Measurements from ENCODE around the gene LIN54. TPM values are rescaled to one million over a fixed set of nuclear protein-coding genes. Genes with fewer than 3 reads are reported as not detected.
A peak's percentile ranks its signal among the peaks of the same experiment; 100 is the strongest.

The LIN54 gene
- total and polyA plus RNA-seq, 2 of the 13 experiments (the other 11 are each of a cell fraction or from before 2014, with no cell fraction given), result 25.2 to 32.9 TPM

GRCh38 chr4:82899374-82900065 lies 111.1 kb downstream of the LIN54 start:
- TF ChIP-seq RBFOX2 (IDR thresholded peaks at IDR 0.05; ENCODE audit: low read depth, low read length), result 0 out of 2 replicates have a peak, but pooled peaks have one; percentile 29
- TF ChIP-seq BRF2 (CRISPR knock-in tag; IDR thresholded peaks at IDR 0.05), result no peak
- no peak for FAIRE-seq
- Histone ChIP-seq H4K20me1 (ENCODE audit: insufficient read depth, low read length) (no peaks in the 10 kb centered on the region), H3K9me3 (ENCODE audit: low read length) (no peaks in the 10 kb centered on the region), H3K4me3 (replicated peaks in 1 of 3; ENCODE audit: insufficient read depth in 1 of 3, low read depth in 2 of 3, low read length in 3 of 3) (peak overlapping the region; percentile 77 to 88 (median 82)), H2AFZ (ENCODE audit: low read length) (no peak overlapping the region), H3K4me2 (ENCODE audit: low read depth, low read length) (peak overlapping the region; percentile 72), H3K27me3 (ENCODE audit: control insufficient read depth in 1 of 2, insufficient read depth in 2 of 2, low read length in 2 of 2) (no peaks in the 10 kb centered on the region; a peak in 1 of 5 replicates), H3K79me2 (ENCODE audit: insufficient read depth, low read length) (peaks cover 66% of the 10 kb centered on the region), H3K27ac (ENCODE audit: extremely low read length, insufficient read depth, low read length) (peak overlapping the region; percentile 91), H3K36me3 (replicated peaks in 1 of 2; ENCODE audit: control insufficient read depth in 1 of 2, insufficient read depth in 2 of 2, low read length in 2 of 2) (no peaks in the 10 kb centered on the region), H3K4me1 (ENCODE audit: insufficient read depth, low read length) (peaks cover 47% of the 10 kb centered on the region), H3K9ac (ENCODE audit: insufficient read depth, low read depth, low read length) (peak overlapping the region; percentile 95)
- DNase-seq (ENCODE audit: low spot score), result no peak
- intact Hi-C loops (cut with micrococcal nuclease; ENCODE audit: unreplicated experiment) (loop anchor here (2.0 kb wide), 2 partner anchors 15 to 47 kb away; no protein-coding TSS in a partner anchor), in situ Hi-C loops (cut with HindIII; ENCODE audit: extremely low pct_ligation_motif_present, low pct_unique_long_range_greater_than_20kb) (no loop called here)
- no peak for ATAC-seq
- WGBS (ENCODE audit: low lambda C conversion rate), result 2% methylated on average over 4 of the region's 4 CpGs
- CTCF ChIA-PET (ENCODE audit: low intra/inter-chr PET ratio, low total read pairs), result no interaction called here
- BruUV-seq (replicated peaks), result TSS peak; percentile 68
- POLR2A ChIA-PET, result interaction anchor here (1.3 to 4.3 kb wide), 8 partner anchors 8 to 470 kb away, joined by 3 to 76 read pairs (median 12); partner anchors contain the start of genes COPS4 and LIN54

GRCh38 chr4:82898322-82899243 lies 112.0 kb downstream of the LIN54 start:
- Histone ChIP-seq H3K79me2 (ENCODE audit: insufficient read depth, low read length) (peaks cover 68% of the 10 kb centered on the region), H4K20me1 (ENCODE audit: insufficient read depth, low read length) (no peaks in the 10 kb centered on the region), H3K9me3 (ENCODE audit: low read length) (no peaks in the 10 kb centered on the region), H3K4me1 (ENCODE audit: insufficient read depth, low read length) (peaks cover 57% of the 10 kb centered on the region), H3K4me3 (replicated peaks in 1 of 3; ENCODE audit: insufficient read depth in 1 of 3, low read depth in 2 of 3, low read length in 3 of 3) (peak overlapping the region; percentile 77 to 88 (median 82)), H3K27me3 (ENCODE audit: control insufficient read depth in 1 of 2, insufficient read depth in 2 of 2, low read length in 2 of 2) (no peaks in the 10 kb centered on the region; a peak in 1 of 5 replicates), H3K9ac (ENCODE audit: insufficient read depth, low read depth, low read length) (peak overlapping the region; percentile 95), H3K27ac (ENCODE audit: extremely low read length, insufficient read depth, low read length) (peak overlapping the region; percentile 91), H3K4me2 (ENCODE audit: low read depth, low read length) (peak overlapping the region; percentile 72), H3K36me3 (replicated peaks in 1 of 2; ENCODE audit: control insufficient read depth in 1 of 2, insufficient read depth in 2 of 2, low read length in 2 of 2) (no peaks in the 10 kb centered on the region; a peak in 1 of 5 replicates), H2AFZ (ENCODE audit: low read length) (no peak overlapping the region)
- in situ Hi-C loops (cut with HindIII; ENCODE audit: extremely low pct_ligation_motif_present, low pct_unique_long_range_greater_than_20kb), result no loop called here
- ATAC-seq (no peak), FAIRE-seq (no peak), DNase-seq (ENCODE audit: low spot score) (no peak)
- ChIA-PET CTCF (ENCODE audit: low intra/inter-chr PET ratio, low total read pairs) (no interaction called here), POLR2A (interaction anchor here (2.1 to 4.3 kb wide), 3 partner anchors 12 to 136 kb away, joined by 15 to 76 read pairs (median 15); partner anchors contain the start of genes COPS4 and LIN54)
- intact Hi-C loops (cut with micrococcal nuclease; ENCODE audit: unreplicated experiment), result loop anchor here (2.0 kb wide), 1 partner anchor 46 kb away; no protein-coding TSS in a partner anchor
- 40% methylated on average over 7 of the region's 7 CpGs for WGBS (ENCODE audit: low lambda C conversion rate)
- no TSS peak for BruUV-seq (replicated peaks)
- no peak for TF ChIP-seq JUNB (CRISPR knock-in tag; IDR thresholded peaks at IDR 0.05; ENCODE audit: borderline replicate concordance)
- no peak for TF ChIP-seq ZNF546 (CRISPR knock-in tag; conservative IDR thresholded peaks at IDR 0.05)
- peak; percentile 47 for TF ChIP-seq TEAD3 (CRISPR knock-in tag; optimal IDR thresholded peaks at IDR 0.05; ENCODE audit: borderline replicate concordance)
- TF ChIP-seq SKIL (CRISPR knock-in tag; IDR thresholded peaks at IDR 0.05; ENCODE audit: borderline replicate concordance), result no peak
- TF ChIP-seq KAT2B (IDR thresholded peaks at IDR 0.05; ENCODE audit: borderline replicate concordance, low read depth, low read length), result no peak
- TF ChIP-seq FOXA1 (IDR thresholded peaks at IDR 0.05), result no peak
- TF ChIP-seq FOXA1 (CRISPR knock-in tag; IDR thresholded peaks at IDR 0.05), result no peak
